H1 (cell line): ENCODE measurements around the gene PGAM2. TPM values are rescaled to one million over a fixed set of nuclear protein-coding genes. Genes with fewer than 3 reads are reported as not detected.

Experiments
- CTCF ChIA-PET: fragments of 300-600 bp; sonication (Branson Sonifier 250); formaldehyde crosslinking; loops from one replicate; lab custom pipeline; 2021; ENCODE audit not compliant: partially characterized antibody; lab: Charles Lee
- POLR2A ChIA-PET: fragments of 300-600 bp; sonication (Branson Sonifier 250); formaldehyde crosslinking; loops from one replicate; lab custom pipeline; 2021; ENCODE audit warnings: inconsistent platforms; ENCODE audit not compliant: partially characterized antibody; lab: Charles Lee
- DNase-seq, 2 experiments: peaks; one replicate each; pipeline versions ENCODE4 v3.0.0 to v3.0.0-alpha.2; 2010 to 2022; ENCODE audit warnings: low spot score in 2 of 2, low read depth in 1 of 2, mixed read lengths in 1 of 2
- FAIRE-seq: peaks from 2 replicates; lab custom pipeline; 2011; peaks lifted over from hg19 to GRCh38; lab: Jason Lieb, UNC
- H2AFZ ChIP-seq: 2 replicates; pipeline ENCODE4 v1.8.1; 2012; ENCODE audit warnings: low read length, inconsistent platforms
- H2AK5ac ChIP-seq: 2 replicates; pipeline ENCODE4 v1.6.1; 2013; ENCODE audit warnings: low read depth, low read length
- H2BK120ac ChIP-seq: replicated peaks from 2 replicates; pipeline ENCODE3; 2013; ENCODE audit warnings: low read depth, low read length, inconsistent platforms
- H2BK12ac ChIP-seq: 2 replicates; pipeline ENCODE4 v1.6.1; 2013; ENCODE audit warnings: low read depth, low read length
- H2BK15ac ChIP-seq: 2 replicates; pipeline ENCODE4 v1.6.1; 2013; ENCODE audit warnings: low read length
- H2BK20ac ChIP-seq: 2 replicates; pipeline ENCODE4 v1.6.1; 2013; ENCODE audit warnings: low read length
- H2BK5ac ChIP-seq: 2 replicates; pipeline ENCODE4 v1.6.1; 2013; ENCODE audit warnings: low read depth, low read length
- H3K14ac ChIP-seq: 2 replicates; pipeline ENCODE4 v1.6.1; 2013; ENCODE audit warnings: inconsistent platforms; ENCODE audit not compliant: insufficient read length
- H3K18ac ChIP-seq: 2 replicates; pipeline ENCODE4 v1.6.1; 2013; ENCODE audit warnings: low read length; ENCODE audit errors: extremely low read depth
- H3K23ac ChIP-seq: 2 replicates; pipeline ENCODE4 v1.6.1; 2013; ENCODE audit warnings: inconsistent platforms; ENCODE audit not compliant: insufficient read length
- H3K23me2 ChIP-seq: 2 replicates; pipeline ENCODE4 v1.6.1; 2013; ENCODE audit warnings: low read depth, low read length
- H3K27ac ChIP-seq: 2 replicates; pipeline ENCODE4 v1.6.1; 2011; ENCODE audit warnings: low read depth, low read length, inconsistent platforms
- H3K27me3 ChIP-seq, 4 experiments: replicated peaks in 1 of 4; 1 replicate in 1 of 4; 2 replicates in 3 of 4; pipeline versions ENCODE4 v1.6.1 to v1.8.1; 2011 to 2013; ENCODE audit warnings: low read length in 3 of 4, mild to moderate bottlenecking in 3 of 4, inconsistent platforms in 2 of 4, mixed read lengths in 2 of 4, moderate library complexity in 1 of 4; ENCODE audit not compliant: control insufficient read depth in 3 of 4, insufficient read depth in 3 of 4; ENCODE audit errors: extremely low read depth in 1 of 4
- H3K36me3 ChIP-seq, 4 experiments: 2 replicates each; pipeline versions ENCODE4 v1.6.1 to v1.8.1; 2011 to 2013; ENCODE audit warnings: mild to moderate bottlenecking in 4 of 4, low read length in 3 of 4, moderate library complexity in 2 of 4, control low read depth in 1 of 4, inconsistent platforms in 1 of 4; ENCODE audit not compliant: insufficient read depth in 4 of 4, control insufficient read depth in 2 of 4
- H3K4ac ChIP-seq: replicated peaks from 2 replicates; pipeline ENCODE3; 2013; ENCODE audit warnings: low read length, low read depth, mixed read lengths, inconsistent platforms; ENCODE audit not compliant: insufficient read length
- H3K4me1 ChIP-seq, 4 experiments: replicated peaks in 1 of 4; 1 replicate in 1 of 4; 2 replicates in 3 of 4; pipeline versions ENCODE4 v1.6.1 to v1.8.1; 2011 to 2013; ENCODE audit warnings: low read length in 3 of 4, inconsistent platforms in 2 of 4, mixed read lengths in 1 of 4; ENCODE audit not compliant: insufficient read depth in 4 of 4, control insufficient read depth in 3 of 4
- H3K4me2 ChIP-seq, 2 experiments: 2 replicates each; pipeline versions ENCODE4 v1.6.1 to v1.8.1; 2011 to 2013; ENCODE audit warnings: low read depth in 2 of 2, low read length in 2 of 2, control low read depth in 1 of 2, inconsistent platforms in 1 of 2, mild to moderate bottlenecking in 1 of 2; ENCODE audit not compliant: insufficient read depth in 1 of 2
- H3K4me3 ChIP-seq, 4 experiments: fragments of 200-600, 300-600 bp in 1 of 4; sonication (generic), shearing (Covaris generic), sonication (Bioruptor Twin) in 1 of 4; 2 replicates each; pipeline versions ENCODE4 v1.5.1 to v1.8.1; 2011 to 2016; ENCODE audit warnings: low read length in 4 of 4, low read depth in 3 of 4, control low read depth in 2 of 4, inconsistent platforms in 2 of 4, mild to moderate bottlenecking in 2 of 4, mixed read lengths in 1 of 4, moderate library complexity in 1 of 4; ENCODE audit not compliant: insufficient read depth in 2 of 4; ENCODE audit errors: extremely low read depth in 1 of 4
- H3K56ac ChIP-seq: replicated peaks from 2 replicates; pipeline ENCODE3; 2013; ENCODE audit warnings: low read depth, mild to moderate bottlenecking, mixed read lengths, low read length, inconsistent platforms; ENCODE audit not compliant: insufficient read length
- H3K79me1 ChIP-seq: 2 replicates; pipeline ENCODE4 v1.6.1; 2013; ENCODE audit warnings: low read depth, low read length, control low read depth
- H3K79me2 ChIP-seq, 2 experiments: 2 replicates each; pipeline versions ENCODE4 v1.6.1 to v1.8.1; 2012 to 2013; ENCODE audit warnings: low read length in 2 of 2, mild to moderate bottlenecking in 2 of 2, inconsistent platforms in 1 of 2; ENCODE audit not compliant: insufficient read depth in 2 of 2, control insufficient read depth in 1 of 2
- H3K9ac ChIP-seq, 4 experiments: replicated peaks in 1 of 4; 1 replicate in 1 of 4; 2 replicates in 3 of 4; pipeline versions ENCODE4 v1.6.1 to v1.8.1; 2011 to 2013; ENCODE audit warnings: low read depth in 3 of 4, low read length in 3 of 4, control low read depth in 2 of 4, mild to moderate bottlenecking in 2 of 4, moderate library complexity in 2 of 4, inconsistent platforms in 1 of 4; ENCODE audit errors: extremely low read depth in 1 of 4
- H3K9me3 ChIP-seq, 2 experiments: 2 replicates each; pipeline versions ENCODE4 v1.6.1 to v1.8.1; 2012 to 2013; ENCODE audit warnings: mild to moderate bottlenecking in 2 of 2, moderate library complexity in 2 of 2, control low read depth in 1 of 2, inconsistent platforms in 1 of 2, low read depth in 1 of 2, low read length in 1 of 2, mixed read lengths in 1 of 2; ENCODE audit not compliant: insufficient read depth in 2 of 2
- H4K20me1 ChIP-seq, 2 experiments: replicated peaks in 1 of 2; 2 replicates each; pipeline versions ENCODE3 to v1.8.1; 2011 to 2013; ENCODE audit warnings: inconsistent platforms in 2 of 2, low read length in 2 of 2, mild to moderate bottlenecking in 1 of 2; ENCODE audit not compliant: insufficient read depth in 2 of 2, control insufficient read depth in 1 of 2
- H4K5ac ChIP-seq: 2 replicates; pipeline ENCODE4 v1.6.1; 2013; ENCODE audit warnings: low read length, low read depth, mixed read lengths, inconsistent platforms; ENCODE audit not compliant: insufficient read length
- H4K8ac ChIP-seq: 2 replicates; pipeline ENCODE4 v1.8.0; 2013; ENCODE audit warnings: mild to moderate bottlenecking, moderate library complexity, low read length, inconsistent platforms; ENCODE audit not compliant: insufficient read depth; ENCODE audit errors: extremely low read depth
- H4K91ac ChIP-seq: replicated peaks from 2 replicates; pipeline ENCODE3; 2013; ENCODE audit warnings: low read length, mixed read lengths, inconsistent platforms; ENCODE audit not compliant: insufficient read length
- ASH2L ChIP-seq: fragments of 200-600, 300-600 bp; sonication (generic); IDR thresholded peaks from one replicate; pipeline ENCODE4 v1.7.1; 2017; ENCODE audit warnings: low read length
- ATF2 ChIP-seq: IDR thresholded peaks from 2 replicates; pipeline ENCODE4 v1.6.1; 2012; ENCODE audit warnings: low read length, inconsistent platforms
- ATF3 ChIP-seq: IDR thresholded peaks from 2 replicates; pipeline ENCODE4 v1.6.1; 2011; ENCODE audit warnings: low read depth, mild to moderate bottlenecking, low read length; ENCODE audit not compliant: insufficient read depth
- BRCA1 ChIP-seq: IDR thresholded peaks from 2 replicates; pipeline ENCODE4 v1.6.1; 2012; ENCODE audit warnings: low read depth, low read length, improper control_type of control experiment
- CHD2 ChIP-seq: IDR thresholded peaks from 2 replicates; pipeline ENCODE4 v1.6.1; 2012; ENCODE audit warnings: low read length, improper control_type of control experiment
- EGR1 ChIP-seq: IDR thresholded peaks from 2 replicates; pipeline ENCODE4 v1.6.1; 2011; ENCODE audit warnings: low read depth, low read length, borderline replicate concordance
- JUN ChIP-seq: IDR thresholded peaks from 2 replicates; pipeline ENCODE4 v1.6.1; 2011; ENCODE audit warnings: low read depth, mild to moderate bottlenecking, improper control_type of control experiment, low read length
- KDM5A ChIP-seq: fragments of 200-600 bp; IDR thresholded peaks from 2 replicates; pipeline ENCODE4 v1.7.1; 2012; ENCODE audit warnings: mild to moderate bottlenecking, low read length, inconsistent platforms, mixed read lengths
- PHF8 ChIP-seq: fragments of 200-600 bp; sonication (generic); conservative IDR thresholded peaks from 2 replicates; pipeline ENCODE4 v1.7.1; 2012; ENCODE audit warnings: low read depth, mild to moderate bottlenecking, inconsistent platforms, low read length, moderate library complexity
- RBBP5 ChIP-seq: IDR thresholded peaks from 2 replicates; pipeline ENCODE4 v1.7.1; 2012; ENCODE audit warnings: low read depth, mild to moderate bottlenecking, inconsistent platforms, low read length, moderate library complexity, borderline replicate concordance
- YY1 ChIP-seq: IDR thresholded peaks from 2 replicates; pipeline ENCODE4 v1.6.1; 2011; ENCODE audit warnings: low read depth, mild to moderate bottlenecking, low read length
- WGBS, 2 experiments: shearing (Covaris generic) in 1 of 2; methylation state at CpG; one replicate each; pipeline versions ENCODE4 v1.1.6 to v1.1.7; 2013 to 2015; ENCODE audit warnings: low lambda C conversion rate in 2 of 2, mixed read lengths in 2 of 2, inconsistent platforms in 1 of 2, low coverage in 1 of 2, missing lambda C conversion rate in 1 of 2; ENCODE audit not compliant: insufficient replicate concordance in 2 of 2, insufficient coverage in 1 of 2, insufficient read length in 1 of 2; ENCODE audit errors: extremely low coverage in 1 of 2, missing lambda C conversion rate in 1 of 2; 5-methylcytosine and 5-hydroxymethylcytosine counted together
- polyA plus RNA-seq, 7 experiments: library from polyadenylated mRNA; depleted of rRNA in 3 of 7; stranded (reverse) in 5 of 7; unstranded in 2 of 7; fragments of >200 nt in 5 of 7; fragments of 200-250 nt in 2 of 7; gene quantifications; 1 replicate in 5 of 7; 2 replicates in 1 of 7; 4 replicates in 1 of 7; pipeline versions ENCODE4 v1.2.1 to v1.2.3, GENCODE V29; 2011 to 2013; ENCODE audit warnings: missing spikeins in 2 of 7, mixed read lengths in 2 of 7
- total RNA-seq: library from RNA; stranded (reverse); fragmentation: NEBNext Ultra II Directional; extraction: Animal tissue kit (Norgen Biotek cat#: 25700); gene quantifications from 2 replicates; pipeline ENCODE4 v1.2.1, GENCODE V29; 2021

The PGAM2 gene
- total and polyA plus RNA-seq, 2 of the 8 experiments (the other 6 are each of a cell fraction or from before 2014, with no cell fraction given) = 2.1 to 2.9 TPM

GRCh38 chr7:44079331-44080021 is 14.1 kb upstream of the PGAM2 start:
- no peak overlapping the region for H2BK5ac ChIP-seq
- no peak overlapping the region for H2BK15ac ChIP-seq
- H3K23me2 ChIP-seq = peaks cover 4% of the 10 kb centered on the region; the same call in 1 of the 2 replicates
- H3K79me2 ChIP-seq = no peaks in the 10 kb centered on the region
- H3K4me3 ChIP-seq = no peak overlapping the region
- 81% methylated on average over 10 of the region's 11 CpGs; no CpG with 5 or more reads in 1 of the 2 experiments for WGBS, 2 experiments
- H3K27me3 ChIP-seq = no peaks in the 10 kb centered on the region; a peak in 2 of 7 replicates
- H3K36me3 ChIP-seq = peaks cover 12 to 20% (median 14%) of the 10 kb centered on the region in 4 experiments
- peaks cover 0 to 5% of the 10 kb centered on the region in 2 experiments for H4K20me1 ChIP-seq
- no peaks in the 10 kb centered on the region for H3K79me1 ChIP-seq
- H4K5ac ChIP-seq = no peak overlapping the region
- no peak overlapping the region for H2AK5ac ChIP-seq
- H3K14ac ChIP-seq = no peak overlapping the region
- no peak overlapping the region for H2BK12ac ChIP-seq
- no peaks in the 10 kb centered on the region for H3K9me3 ChIP-seq
- H3K4me2 ChIP-seq = no peak overlapping the region
- H2BK20ac ChIP-seq = no peak overlapping the region
- H3K56ac ChIP-seq = no peak overlapping the region
- H3K4me1 ChIP-seq = no peaks in the 10 kb centered on the region
- no peak overlapping the region for H3K4ac ChIP-seq
- no peak overlapping the region for H3K9ac ChIP-seq
- no peak overlapping the region for H3K27ac ChIP-seq
- no peak overlapping the region for H4K91ac ChIP-seq
- ChIA-PET POLR2A (interaction anchor here (1.0 to 5.5 kb wide), 3 partner anchors 9 to 14 kb away, joined by 3 to 48 read pairs (median 9); partner anchors contain the start of gene PGAM2), CTCF (interaction anchor here (1.1 to 1.6 kb wide), 2 partner anchors 22 to 33 kb away, joined by 3 read pairs; no protein-coding TSS in a partner anchor)
- FAIRE-seq = no peak
- no peak overlapping the region for H2BK120ac ChIP-seq
- H2AFZ ChIP-seq = no peak overlapping the region
- no peak overlapping the region for H3K23ac ChIP-seq
- H4K8ac ChIP-seq = no peak overlapping the region
- H3K18ac ChIP-seq = no peak overlapping the region
- no peak for DNase-seq
- no peak for TF ChIP-seq CHD2
- no peak for TF ChIP-seq KDM5A
- no peak for TF ChIP-seq EGR1
- no peak for TF ChIP-seq BRCA1
- no peak for TF ChIP-seq YY1
- TF ChIP-seq ASH2L = no peak
- no peak for TF ChIP-seq ATF2
- no peak for TF ChIP-seq PHF8
- TF ChIP-seq JUN = no peak
- TF ChIP-seq ATF3 = no peak
- no peak for TF ChIP-seq RBBP5
